Stimulated activated CD4-positive, alpha-beta T cell treated with anti-CD3 and anti-CD28 coated beads, Interleukin-4, amount 100 ng/mL, for 1 hour (primary cell): Measurements from ENCODE around the gene SPEM1.

Source experiments
- DNase-seq: peaks from one replicate; pipeline ENCODE4 v3.0.0-alpha.2; 2020

SPEM1 gene, protein sequence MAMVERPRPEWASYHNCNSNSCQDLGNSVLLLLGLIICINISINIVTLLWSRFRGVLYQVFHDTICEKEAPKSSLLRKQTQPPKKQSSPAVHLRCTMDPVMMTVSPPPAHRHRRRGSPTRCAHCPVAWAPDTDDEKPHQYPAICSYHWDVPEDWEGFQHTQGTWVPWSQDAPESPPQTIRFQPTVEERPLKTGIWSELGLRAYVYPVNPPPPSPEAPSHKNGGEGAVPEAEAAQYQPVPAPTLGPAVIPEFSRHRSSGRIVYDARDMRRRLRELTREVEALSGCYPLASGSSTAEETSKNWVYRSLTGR

DNA sequence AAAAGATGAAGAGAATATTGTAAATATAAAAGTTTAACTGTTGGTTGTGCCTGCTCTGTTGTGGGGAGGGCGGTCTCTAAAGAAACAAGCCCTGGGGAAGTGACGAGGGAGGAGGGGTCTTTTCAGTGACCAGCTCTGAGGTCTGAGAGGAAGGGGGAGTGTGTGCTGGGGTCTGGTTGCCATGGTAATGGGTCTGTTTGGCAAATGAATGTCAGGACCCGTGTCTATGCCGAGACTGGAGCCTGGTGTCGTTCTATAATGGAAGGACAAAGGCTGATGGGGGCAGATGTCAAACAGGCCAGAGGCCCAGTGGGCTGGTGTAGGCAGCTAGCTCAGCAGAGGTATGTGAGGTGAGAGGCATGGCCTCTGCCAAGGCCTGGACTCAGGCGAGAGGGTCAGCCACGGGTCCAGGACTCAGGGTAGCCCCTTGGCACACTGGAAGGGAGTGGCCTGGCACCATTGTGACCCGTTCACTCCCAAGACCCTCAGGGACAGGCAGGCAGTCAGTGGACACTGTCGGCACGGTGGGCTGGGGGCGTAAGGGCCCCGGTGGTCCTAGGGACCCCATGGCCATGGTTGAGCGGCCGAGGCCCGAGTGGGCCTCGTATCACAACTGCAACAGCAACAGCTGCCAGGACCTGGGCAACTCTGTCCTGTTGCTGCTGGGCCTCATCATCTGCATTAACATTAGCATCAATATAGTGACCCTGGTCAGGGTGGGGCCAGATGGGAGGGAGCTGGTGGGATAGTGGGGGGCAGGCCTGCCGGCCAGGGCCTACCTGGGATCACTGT, at the start of gene SPEM1:
TSS of gene SPEM1 (plus strand) at position 506 of the 792 bp plus-strand sequence. CDS start at position 567, 61 bp downstream.
- DNase-seq: no peak

DNA sequence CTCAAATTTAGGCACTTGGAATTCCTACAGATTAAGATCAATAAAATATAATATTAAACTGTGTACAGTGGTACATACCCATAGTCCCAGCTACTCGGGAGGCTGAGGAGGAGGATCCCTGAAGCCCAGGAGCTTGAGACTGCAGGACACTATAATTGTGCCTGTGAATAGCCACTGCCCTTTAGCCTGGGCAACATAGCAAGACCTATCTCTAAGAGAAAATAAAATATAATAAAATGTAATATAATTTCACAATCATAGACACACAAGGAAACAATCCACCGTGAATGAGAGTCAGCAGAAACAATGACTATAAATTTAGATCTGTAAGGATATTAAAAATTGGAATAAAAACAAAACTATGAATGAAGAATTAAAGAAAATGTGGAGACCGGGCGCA, 49.3 kb upstream of the SPEM1 start:
- DNase-seq: no peak

DNA sequence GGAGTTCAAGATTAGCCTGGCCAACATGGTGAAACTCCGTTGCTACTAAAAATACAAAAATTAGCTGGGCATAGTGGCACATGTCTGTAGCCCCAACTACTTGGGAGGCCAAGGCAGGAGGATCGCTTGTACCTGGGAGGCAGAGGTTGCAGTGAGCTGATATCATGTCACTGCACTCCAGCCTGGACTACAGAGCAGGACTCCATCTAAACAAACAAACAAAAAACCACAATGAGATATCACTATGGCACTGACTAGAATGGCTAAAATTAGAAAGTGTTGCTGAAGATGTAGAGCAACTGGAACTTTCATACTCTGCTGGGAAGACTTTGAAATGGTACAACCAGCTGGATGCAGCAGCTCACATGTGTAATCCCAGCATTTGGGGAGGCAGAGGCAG, 45.8 kb upstream of the SPEM1 start:
- DNase-seq: no peak

DNA sequence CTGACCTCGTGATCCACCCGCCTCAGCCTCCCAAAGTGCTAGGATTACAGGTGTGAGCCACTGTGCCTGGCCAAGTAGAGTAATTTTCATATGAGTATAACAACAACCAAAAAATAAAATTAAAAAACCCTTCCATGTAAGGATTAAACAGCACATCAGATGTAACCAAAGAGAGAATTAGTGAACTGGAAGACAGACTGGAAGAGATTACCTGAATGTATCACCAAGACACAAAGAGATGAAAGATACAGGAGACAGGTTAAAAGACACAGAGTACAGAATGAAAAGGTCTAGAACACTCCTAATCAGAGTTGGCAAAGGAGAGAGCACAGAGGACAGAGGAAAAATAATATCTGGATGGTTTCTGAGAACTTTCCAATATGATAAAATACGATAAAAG, 41.0 kb upstream of the SPEM1 start:
- DNase-seq: no peak

DNA sequence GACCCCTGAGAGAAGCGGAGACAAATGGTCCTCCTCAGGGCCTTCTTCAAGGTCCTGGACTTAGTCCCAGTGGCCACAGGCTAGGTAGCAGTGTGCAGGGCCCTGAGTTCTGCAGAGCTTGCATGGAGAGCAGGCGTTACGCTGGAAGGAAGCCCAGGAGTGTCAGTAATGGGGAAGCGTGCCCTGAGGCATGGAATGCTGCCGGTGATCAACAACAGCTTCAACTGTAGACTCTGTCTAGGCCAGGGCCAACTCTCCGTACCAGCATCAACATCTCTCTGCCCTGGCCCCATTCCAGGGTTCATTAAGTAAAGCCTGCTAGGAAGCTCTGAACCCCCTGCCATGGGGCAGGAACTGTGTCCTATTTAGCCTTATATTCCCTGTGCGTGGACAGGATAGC, 39.8 kb upstream of the SPEM1 start:
- DNase-seq: no peak

DNA sequence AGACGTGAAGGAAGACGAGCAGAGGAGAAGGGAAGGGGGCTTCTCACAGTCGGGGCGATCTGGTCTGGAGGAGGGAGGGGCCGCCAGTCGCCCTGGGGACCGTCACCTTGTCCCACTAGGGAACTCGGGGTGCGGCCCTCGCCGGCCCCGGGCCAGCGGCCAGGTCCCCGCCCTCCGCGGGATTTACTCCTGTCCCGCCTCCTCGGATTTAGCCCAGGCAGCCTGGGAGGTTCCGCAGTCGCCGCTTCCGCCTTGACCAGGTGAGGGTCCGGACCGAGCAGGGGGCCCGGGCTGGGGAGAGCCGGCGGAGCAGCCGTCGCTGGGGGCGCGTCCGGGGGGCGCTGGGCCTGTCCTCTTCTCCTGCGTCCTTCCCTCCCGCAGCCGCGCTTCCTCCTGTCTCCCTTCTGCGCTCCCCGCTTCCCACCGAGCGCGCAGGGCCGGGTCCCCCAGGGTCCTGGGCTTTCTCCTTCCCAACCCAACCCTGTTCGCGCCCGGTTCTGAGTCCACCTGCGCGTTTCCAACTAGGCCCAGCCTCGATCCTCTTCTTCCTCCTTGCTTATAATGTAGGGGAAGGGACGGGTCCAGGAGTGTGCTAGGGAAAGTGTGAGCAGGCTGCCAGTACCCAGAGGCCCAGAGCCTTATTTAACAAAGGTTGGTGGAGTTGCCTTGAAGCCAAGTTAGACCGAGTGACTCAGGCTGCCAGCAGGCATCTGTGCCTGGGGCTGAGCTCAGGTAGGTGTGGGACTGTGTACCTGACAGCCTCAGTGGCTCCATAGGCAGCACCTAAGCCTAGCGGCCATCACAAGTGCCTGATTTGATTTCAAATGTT, 39.1 kb upstream of the SPEM1 start, which contains the start of gene TNK1:
TSS of gene TNK1 (plus strand) at position 235 of the 829 bp plus-strand sequence. CDS start 1,838 bp downstream, outside the sequence.
- no peak for DNase-seq

DNA sequence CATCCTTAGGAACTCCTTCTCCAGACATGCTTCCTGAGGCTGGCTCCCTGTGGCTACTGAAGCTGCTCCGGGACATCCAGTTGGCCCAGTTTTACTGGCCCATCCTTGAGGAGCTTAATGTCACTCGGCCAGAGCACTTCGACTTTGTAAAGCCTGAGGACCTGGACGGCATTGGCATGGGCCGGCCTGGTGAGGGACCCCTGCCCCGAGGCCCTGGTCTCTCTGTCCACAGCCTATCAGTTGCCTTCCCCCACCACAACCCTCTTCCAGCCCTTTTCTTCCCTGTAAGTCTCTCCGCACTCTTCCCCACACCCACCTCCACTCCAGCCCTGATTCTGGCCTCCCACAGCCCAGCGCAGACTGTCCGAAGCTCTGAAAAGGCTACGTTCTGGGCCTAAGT, 37.2 kb upstream of the SPEM1 start:
- DNase-seq: no peak

DNA sequence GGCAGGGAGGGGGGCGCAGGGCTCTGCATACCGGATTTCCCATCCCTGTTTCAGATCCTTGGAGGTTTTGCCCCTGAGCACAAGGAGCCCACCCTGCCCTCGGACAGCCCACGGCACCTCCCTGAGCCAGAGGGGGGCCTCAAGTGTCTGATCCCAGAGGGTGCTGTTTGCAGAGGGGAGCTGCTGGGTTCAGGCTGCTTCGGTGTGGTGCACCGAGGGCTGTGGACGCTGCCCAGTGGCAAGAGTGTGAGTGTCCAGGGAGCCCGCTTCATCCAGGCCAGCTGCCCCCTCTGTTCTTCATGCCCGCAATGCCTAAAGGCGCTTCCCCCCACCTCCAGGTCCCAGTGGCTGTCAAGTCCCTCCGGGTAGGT, 36.8 kb upstream of the SPEM1 start:
- no peak for DNase-seq

DNA sequence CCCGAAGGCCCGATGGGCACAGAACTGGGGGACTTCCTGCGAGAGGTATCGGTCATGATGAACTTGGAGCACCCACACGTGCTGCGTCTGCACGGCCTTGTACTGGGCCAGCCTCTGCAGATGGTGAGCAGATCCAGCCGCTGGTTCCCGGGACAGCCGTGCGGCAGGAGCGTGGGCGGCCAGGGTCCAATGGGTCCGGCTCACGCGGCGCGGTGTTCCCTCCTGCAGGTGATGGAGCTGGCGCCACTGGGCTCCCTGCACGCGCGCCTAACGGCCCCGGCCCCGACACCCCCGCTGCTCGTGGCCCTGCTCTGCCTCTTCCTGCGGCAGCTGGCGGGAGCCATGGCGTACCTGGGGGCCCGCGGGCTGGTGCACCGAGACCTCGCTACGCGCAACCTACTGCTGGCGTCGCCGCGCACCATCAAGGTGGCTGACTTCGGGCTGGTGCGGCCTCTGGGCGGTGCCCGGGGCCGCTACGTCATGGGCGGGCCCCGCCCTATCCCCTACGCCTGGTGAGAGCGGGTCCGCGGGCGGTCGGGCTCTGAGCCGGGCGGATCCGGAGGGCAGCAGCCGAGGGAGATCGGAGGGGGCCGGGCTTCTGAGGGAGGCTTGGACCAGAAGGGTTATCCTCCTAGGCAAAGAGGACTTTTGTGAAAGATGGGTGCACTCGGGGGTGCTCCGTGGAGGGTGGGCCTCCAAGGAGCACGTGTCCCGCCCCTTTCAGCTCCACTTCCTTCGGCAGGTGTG, 36.2 kb upstream of the SPEM1 start:
- peak; percentile 78 for DNase-seq

DNA sequence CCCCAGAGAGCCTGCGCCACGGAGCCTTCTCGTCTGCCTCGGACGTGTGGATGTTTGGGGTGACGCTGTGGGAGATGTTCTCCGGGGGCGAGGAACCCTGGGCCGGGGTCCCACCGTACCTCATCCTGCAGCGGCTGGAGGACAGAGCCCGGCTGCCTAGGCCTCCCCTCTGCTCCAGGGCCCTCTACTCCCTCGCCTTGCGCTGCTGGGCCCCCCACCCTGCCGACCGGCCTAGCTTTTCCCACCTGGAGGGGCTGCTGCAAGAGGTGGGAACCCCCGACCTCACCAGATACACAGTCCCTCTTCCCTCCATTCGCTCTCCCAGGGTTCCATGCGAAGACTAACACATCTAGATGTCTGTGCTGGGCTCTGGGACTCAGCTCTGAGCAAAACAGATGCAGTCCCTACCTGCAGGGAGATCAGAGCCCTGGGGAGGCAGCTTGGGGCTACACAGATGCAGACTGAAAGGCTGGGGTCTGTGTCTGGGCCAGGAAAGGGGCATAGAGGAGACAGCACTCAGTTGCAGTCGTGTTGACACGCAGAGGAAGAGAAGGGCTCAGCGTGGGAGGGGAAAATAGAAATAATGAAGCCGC, 35.5 kb upstream of the SPEM1 start:
- no peak for DNase-seq

DNA sequence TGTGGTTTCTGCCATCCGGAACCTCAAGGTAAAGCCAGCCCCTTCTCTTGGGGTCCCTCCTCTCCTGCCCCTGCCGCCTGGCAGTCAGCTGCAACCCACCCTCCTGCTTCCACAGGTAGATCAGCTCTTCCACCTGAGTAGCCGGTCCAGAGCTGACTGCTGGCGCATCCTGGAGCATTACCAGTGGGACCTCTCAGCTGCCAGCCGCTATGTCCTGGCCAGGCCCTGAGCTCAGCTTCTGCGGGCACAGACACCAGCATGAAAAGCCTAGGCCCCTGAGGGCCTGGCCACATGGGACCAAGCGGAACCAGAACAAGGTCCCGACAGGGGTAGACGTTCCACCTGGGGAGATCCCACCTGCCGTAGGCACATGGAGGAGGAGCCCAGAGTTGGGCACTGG, 31.3 kb upstream of the SPEM1 start:
- DNase-seq: no peak

DNA sequence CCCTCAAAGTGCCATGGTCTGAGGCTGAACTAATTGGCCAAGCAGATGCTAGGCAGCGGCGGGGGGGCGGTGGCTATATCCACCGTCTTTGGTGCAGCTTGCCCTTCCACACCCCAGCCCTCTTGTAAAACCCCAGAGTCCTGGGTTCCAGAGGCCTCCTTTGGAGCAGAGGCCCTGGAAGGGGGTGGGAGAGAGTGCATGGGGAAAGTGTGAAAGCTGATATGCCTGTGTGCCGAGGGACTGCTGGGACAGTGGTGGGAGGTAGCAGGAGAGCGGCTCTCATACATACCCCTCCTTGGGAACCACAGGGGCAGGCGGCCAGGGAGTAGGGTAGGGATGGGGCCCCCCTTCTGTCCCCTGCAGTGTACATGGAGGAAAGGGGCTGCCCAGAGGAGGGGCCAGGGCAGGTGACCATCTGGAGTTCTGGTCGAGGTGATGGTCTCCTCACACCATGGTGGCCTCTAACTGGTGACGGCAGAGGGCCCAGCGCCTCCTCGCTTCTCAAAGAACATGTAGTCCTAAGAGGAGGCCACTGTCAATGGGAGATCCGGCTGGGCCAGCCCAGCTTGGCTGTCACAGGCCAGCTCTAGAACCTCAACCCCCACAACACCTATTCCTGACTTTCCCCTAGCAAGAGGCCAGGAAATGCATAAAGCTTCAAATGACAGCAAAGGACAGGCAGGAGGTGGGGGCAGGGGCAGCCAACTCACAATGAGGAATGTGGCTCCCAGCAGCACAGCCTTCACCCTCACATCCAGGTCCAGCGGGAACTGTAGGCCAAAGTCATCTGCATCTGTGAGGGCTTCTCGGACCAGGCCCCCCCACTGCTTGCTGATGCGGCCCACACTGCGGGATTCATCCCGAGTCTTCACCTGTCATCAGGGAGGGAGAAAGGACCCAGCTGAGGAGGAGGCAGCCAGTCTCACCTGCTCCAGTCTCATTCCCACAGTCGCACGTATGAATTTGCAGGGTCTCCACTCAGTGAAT, 29.9 kb upstream of the SPEM1 start:
- no peak for DNase-seq

DNA sequence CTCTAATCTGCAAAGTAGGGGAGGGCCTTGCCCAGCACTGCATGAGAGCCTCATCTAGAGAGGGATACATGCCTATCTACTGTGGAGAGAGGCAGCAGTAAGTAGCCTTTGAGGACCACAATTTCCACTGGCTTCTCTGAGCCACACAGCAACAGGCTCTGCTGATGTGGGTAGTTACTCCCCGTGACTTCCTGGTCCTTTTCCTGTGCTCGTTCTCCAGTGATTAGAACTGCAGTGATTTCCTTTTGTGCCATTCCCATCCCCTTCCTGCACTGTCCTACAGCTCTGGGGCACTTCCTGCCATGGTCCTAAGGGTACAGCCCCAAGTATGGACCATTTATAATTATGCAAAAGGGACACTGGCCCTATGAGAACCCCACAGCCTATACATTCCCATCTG, 28.8 kb upstream of the SPEM1 start:
- DNase-seq: no peak

DNA sequence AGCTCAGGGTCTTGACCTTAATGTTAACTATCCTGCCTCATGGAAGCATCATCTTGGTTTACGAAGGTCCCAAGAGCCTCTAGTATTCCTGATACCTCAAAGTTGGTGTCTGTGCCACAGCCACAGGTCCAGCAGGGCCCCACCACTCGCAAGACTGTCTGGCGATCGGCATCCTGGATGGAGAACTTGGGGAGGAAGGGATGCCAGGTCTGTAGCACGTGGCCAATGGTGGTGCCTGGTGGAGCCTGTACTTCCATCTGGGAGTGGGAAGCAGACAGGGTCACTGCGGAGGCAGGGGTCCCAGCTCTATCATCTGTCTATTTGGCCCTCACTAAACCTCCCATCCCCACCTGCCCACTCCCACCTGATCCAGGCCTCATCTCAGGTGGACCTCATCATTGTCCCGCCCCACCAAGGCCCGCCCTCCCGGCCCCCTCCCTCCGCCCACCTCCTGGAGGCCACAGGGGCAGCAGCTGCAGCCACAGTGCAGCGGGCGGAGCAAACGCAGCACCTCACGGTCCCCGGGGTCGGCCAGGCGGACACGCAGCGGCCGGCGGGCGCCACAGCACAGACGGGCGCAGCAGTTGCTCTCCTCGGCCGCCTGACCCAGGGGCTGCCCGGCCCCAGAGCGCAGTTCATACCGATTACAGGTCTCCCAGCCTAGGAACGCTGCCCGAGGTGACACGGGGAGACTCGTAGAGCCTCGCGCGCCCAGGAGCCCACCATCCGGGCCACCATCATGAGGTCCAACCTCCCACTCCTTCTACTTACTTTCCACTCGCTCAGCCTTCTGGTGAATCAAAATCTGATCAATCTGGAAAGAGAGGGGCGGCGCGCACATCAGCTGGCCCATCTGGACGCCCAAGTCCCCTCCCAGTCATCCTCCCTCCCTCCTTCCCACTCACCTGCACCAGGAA, 27.2 kb upstream of the SPEM1 start:
- no peak for DNase-seq

DNA sequence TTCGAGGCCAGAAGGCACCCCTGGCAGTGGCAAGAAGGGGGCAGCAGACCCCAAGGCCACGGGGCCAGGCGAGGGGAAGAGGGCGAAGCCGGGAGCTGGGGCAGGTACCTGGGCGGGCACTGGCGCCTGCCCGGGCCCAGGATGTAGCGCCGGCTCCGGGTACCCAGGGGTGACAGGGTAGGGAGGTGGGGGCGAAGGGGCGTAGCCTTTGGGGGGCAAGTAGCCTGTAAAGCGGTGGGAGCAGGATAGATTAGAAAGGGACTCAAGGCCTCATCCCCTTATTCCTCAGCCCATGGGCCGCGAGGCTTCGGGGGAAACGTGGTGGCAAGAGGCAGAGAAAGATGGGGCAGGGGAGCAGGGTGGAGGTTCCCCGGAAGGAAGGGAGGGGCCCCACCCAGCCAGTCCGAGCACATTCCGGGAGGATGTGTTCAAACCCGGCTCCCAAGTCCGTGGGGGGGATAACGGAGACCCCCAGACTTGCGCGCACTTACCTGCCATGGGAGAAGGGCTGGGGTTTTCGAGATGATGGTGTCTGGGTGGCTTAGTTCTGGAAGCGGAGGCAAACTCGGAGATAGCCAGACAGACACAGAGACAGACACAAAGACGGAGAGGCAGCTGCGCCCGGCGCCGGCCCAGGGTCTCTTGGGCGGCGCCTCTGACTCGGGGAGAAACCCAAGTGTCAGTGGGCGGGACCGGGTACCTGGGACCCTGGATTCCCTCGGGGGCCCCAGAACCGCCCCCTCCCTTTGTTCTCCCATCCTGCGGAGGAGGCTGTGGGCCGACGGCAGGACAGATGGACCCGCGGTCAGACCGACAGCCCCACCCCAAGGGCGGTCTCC, 26.3 kb upstream of the SPEM1 start:
- peak; percentile 59 for DNase-seq

DNA sequence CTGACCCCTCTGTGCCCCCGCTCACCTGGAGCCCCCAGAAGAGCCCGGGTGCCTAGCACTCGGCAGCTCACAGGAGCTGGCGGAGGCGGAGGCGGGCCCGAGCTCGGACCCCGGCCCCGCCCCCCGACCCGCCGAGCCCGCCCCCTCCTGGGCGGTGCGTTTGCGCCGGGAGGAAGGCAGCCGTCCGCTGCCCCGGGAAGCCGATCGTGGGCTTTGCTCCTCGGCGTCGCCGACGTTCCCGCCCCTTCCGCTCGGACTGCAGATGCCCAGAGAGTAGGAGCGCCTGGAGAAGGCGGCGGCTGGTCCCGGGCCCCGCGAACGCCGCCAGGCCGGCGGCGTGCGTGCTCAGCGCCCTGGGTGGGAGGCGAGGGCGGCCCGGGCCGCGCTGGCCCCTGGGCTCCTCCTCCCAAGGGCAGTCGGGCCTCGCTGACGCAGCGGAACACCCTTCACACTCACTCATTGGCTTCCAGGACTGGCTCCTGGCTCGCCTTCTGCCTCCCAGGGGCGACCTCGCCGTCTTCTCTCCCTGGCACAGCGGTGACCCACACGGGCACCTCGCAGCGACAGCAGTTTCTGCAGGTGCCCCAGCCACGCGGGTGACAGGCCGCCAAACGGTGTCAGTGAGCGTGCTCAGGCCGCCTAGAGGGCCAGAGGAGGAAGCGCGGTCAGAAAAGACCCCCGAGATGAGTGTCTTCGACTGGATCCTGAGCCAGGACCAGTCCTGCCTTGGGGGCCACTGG, 25.5 kb upstream of the SPEM1 start, which contains the start of gene PLSCR3:
TSS of gene PLSCR3 (minus strand) at position 74 of the 740 bp plus-strand sequence. CDS start 415 bp downstream, outside the sequence.
- DNase-seq: peak; percentile 84

DNA sequence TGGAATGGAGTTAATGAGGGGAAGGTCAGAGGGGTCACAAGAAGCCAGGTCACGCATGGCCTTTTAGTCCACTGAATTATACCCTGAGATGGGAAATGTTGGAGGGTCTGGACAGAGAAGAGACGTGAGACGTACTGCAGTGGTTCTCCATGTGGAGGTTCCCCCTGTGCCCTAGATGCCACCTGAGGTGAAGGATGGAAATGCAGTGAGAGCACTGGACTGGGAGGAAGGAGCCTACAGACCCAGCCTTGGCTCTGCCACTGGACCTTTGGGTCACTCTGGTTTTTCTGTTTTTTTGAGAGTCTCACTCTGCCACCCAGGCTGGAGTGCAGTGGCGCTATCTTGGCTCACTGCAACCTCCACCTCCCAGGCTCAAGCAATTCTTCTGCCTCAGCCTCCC, 24.0 kb upstream of the SPEM1 start:
- DNase-seq: no peak

DNA sequence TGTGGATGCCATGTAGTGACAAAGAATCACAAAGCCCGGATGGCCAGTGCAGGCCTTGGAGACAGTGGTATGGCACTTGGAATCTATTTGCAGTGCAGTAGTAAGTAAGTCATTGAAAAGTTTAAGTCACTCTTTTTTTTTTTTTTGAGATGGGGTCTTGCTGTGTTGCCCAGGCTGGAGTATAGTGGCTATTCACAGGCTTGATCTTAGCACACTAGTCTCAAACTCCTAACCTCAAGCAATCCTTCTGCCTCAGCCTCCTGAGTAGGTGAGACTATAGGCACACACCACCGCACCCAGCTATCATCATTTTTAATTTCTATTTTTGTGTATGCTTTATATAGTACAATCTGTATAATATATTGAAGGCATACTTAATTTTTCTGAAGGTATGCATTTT, 21.5 kb upstream of the SPEM1 start:
- DNase-seq: no peak
